ENCODE results near the gene CATSPERE. TPM values are rescaled to one million over a fixed set of nuclear protein-coding genes. Genes with fewer than 3 reads are reported as not detected.
A peak's percentile ranks its signal among the peaks of the same experiment; 100 is the strongest.

CATSPERE gene
- total RNA-seq, 1 experiment from 2014 or later = 0.14 TPM

- H3K4me1 Mint-ChIP-seq (ENCODE audit: low read depth, unreplicated experiment) = peaks cover 59% of the 10 kb centered on the region
- CTCF ChIA-PET = no interaction called here
- H3K27me3 ChIP-seq (replicated peaks; ENCODE audit: control insufficient read depth, insufficient read depth, low read length) = no peaks in the 10 kb centered on the region
- H3K36me3 Mint-ChIP-seq (ENCODE audit: insufficient read depth, unreplicated experiment) = peaks cover 34% of the 10 kb centered on the region
- intact Hi-C loops (cut with micrococcal nuclease; ENCODE audit: unreplicated experiment) = loop anchor here (5.0 to 10.0 kb wide), 3 partner anchors 345 to 512 kb away; partner anchors contain the start of gene COX20
- no peaks in the 10 kb centered on the region for H3K27me3 Mint-ChIP-seq (ENCODE audit: insufficient read depth, unreplicated experiment)
- H3K4me3 Mint-ChIP-seq (ENCODE audit: unreplicated experiment) = peak overlapping the region; percentile 76
- no TSS peak for BruUV-seq (replicated peaks)
- no peaks in the 10 kb centered on the region for H3K9me3 ChIP-seq
- peak overlapping the region; percentile 96 for H3K4me3 ChIP-seq (ENCODE audit: low read depth, low read length)
- no peak for DNase-seq
- H3K9me3 Mint-ChIP-seq (ENCODE audit: unreplicated experiment) = no peaks in the 10 kb centered on the region
- TF ChIP-seq CTCF (IDR thresholded peaks at IDR 0.05; ENCODE audit: insufficient read depth in 1 of 2, low read depth in 1 of 2, low read length in 1 of 2, severe bottlenecking in 1 of 2, unreplicated experiment in 1 of 2) = no peak
- POLR2A ChIA-PET = no interaction called here
- peaks cover 37% of the 10 kb centered on the region for H3K4me1 ChIP-seq
- H3K27ac Mint-ChIP-seq (ENCODE audit: unreplicated experiment) = peak overlapping the region; percentile 76
- no peaks in the 10 kb centered on the region for H3K36me3 ChIP-seq (ENCODE audit: control insufficient read depth, insufficient read depth, low read length)
Measured at GRCh38 chr1:244449936-244450508, 11.1 kb upstream of the CATSPERE start.

- peak overlapping the region; percentile 76 for H3K27ac Mint-ChIP-seq (ENCODE audit: unreplicated experiment)
- no peaks in the 10 kb centered on the region for H3K27me3 Mint-ChIP-seq (ENCODE audit: insufficient read depth, unreplicated experiment)
- CTCF ChIA-PET = no interaction called here
- no peaks in the 10 kb centered on the region for H3K9me3 Mint-ChIP-seq (ENCODE audit: unreplicated experiment)
- no peak for TF ChIP-seq CTCF (IDR thresholded peaks at IDR 0.05; ENCODE audit: insufficient read depth in 1 of 2, low read depth in 1 of 2, low read length in 1 of 2, severe bottlenecking in 1 of 2, unreplicated experiment in 1 of 2)
- H3K4me1 ChIP-seq = peaks cover 37% of the 10 kb centered on the region
- POLR2A ChIA-PET = interaction anchor here (0.6 to 1.1 kb wide), 2 partner anchors 11 to 502 kb away, joined by 3 to 4 read pairs; partner anchors contain the start of gene CATSPERE
- no TSS peak for BruUV-seq (replicated peaks)
- intact Hi-C loops (cut with micrococcal nuclease; ENCODE audit: unreplicated experiment) = loop anchor here (5.0 to 10.0 kb wide), 3 partner anchors 344 to 511 kb away; partner anchors contain the start of gene COX20
- H3K4me1 Mint-ChIP-seq (ENCODE audit: low read depth, unreplicated experiment) = peaks cover 51% of the 10 kb centered on the region
- peak overlapping the region; percentile 96 for H3K4me3 ChIP-seq (ENCODE audit: low read depth, low read length)
- peaks cover 27% of the 10 kb centered on the region for H3K36me3 Mint-ChIP-seq (ENCODE audit: insufficient read depth, unreplicated experiment)
- no peaks in the 10 kb centered on the region for H3K36me3 ChIP-seq (ENCODE audit: control insufficient read depth, insufficient read depth, low read length)
- DNase-seq = peak; percentile 46 to 62
- no peaks in the 10 kb centered on the region for H3K9me3 ChIP-seq
- H3K27me3 ChIP-seq (replicated peaks; ENCODE audit: control insufficient read depth, insufficient read depth, low read length) = no peaks in the 10 kb centered on the region
- peak overlapping the region; percentile 76 for H3K4me3 Mint-ChIP-seq (ENCODE audit: unreplicated experiment)
Measured at GRCh38 chr1:244450597-244451538, 10.2 kb upstream of the CATSPERE start.

- Mint-ChIP-seq H3K36me3 (ENCODE audit: insufficient read depth, unreplicated experiment) (peaks cover 22% of the 10 kb centered on the region), H3K4me1 (ENCODE audit: low read depth, unreplicated experiment) (peaks cover 48% of the 10 kb centered on the region), H3K4me3 (ENCODE audit: unreplicated experiment) (peak within 1 kb of the TSS; percentile 76), H3K27me3 (ENCODE audit: insufficient read depth, unreplicated experiment) (no peaks in the 10 kb centered on the region), H3K27ac (ENCODE audit: unreplicated experiment) (peak within 1 kb of the TSS; percentile 76), H3K9me3 (ENCODE audit: unreplicated experiment) (no peaks in the 10 kb centered on the region)
- DNase-seq = peak in 1 of 2 experiments; percentile 42
- BruUV-seq (replicated peaks) = no TSS peak
- Histone ChIP-seq H3K36me3 (ENCODE audit: control insufficient read depth, insufficient read depth, low read length) (no peaks in the 10 kb centered on the region), H3K4me3 (ENCODE audit: low read depth, low read length) (peak within 1 kb of the TSS; percentile 96), H3K27me3 (replicated peaks; ENCODE audit: control insufficient read depth, insufficient read depth, low read length) (no peaks in the 10 kb centered on the region), H3K9me3 (no peaks in the 10 kb centered on the region), H3K4me1 (peaks cover 37% of the 10 kb centered on the region)
- no peak for TF ChIP-seq CTCF (IDR thresholded peaks at IDR 0.05; ENCODE audit: insufficient read depth in 1 of 2, low read depth in 1 of 2, low read length in 1 of 2, severe bottlenecking in 1 of 2, unreplicated experiment in 1 of 2)
- CTCF ChIA-PET = no interaction called here
- POLR2A ChIA-PET = interaction anchor here (0.6 to 1.1 kb wide), 2 partner anchors 10 to 501 kb away, joined by 3 to 4 read pairs; partner anchors contain the start of gene CATSPERE
- intact Hi-C loops (cut with micrococcal nuclease; ENCODE audit: unreplicated experiment) = loop anchor here (5.0 to 10.0 kb wide), 3 partner anchors 343 to 511 kb away; partner anchors contain the start of gene COX20
Measured at GRCh38 chr1:244451539-244451950, 9.5 kb upstream of the CATSPERE start, which contains the start of gene ADSS2. ADSS2 (minus strand) TSS chr1:244451909; CDS start chr1:244451817, 92 bp downstream.
